ENCODE results near the gene CFAP58.

The CFAP58 gene

DNA sequence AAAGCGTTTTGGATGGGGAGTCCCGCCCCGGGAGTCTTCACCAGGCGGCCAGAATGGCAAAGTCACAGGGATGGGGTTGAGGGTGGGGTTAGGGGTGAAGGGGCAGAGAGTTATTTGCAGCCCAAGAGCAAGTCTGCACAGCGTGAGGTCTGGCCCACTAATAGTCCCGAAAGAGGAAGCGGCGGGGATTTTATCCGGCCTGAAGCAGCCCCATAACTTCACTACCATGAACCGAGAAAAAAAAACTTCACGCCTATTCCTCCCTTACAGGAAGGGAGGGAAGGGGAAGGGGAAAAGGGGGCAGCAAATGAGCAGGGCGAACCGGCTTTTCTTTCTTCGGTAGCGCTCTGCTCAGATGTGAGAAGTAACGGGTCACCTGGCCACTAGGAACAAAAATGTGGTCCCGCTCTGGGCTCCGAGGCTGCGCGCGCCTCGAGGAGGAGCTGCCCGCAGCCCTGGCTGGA, 16.1 kb upstream of the CFAP58 start:
- peak; percentile 38 for DNase-seq (ENCODE audit: low read depth)
- H3K4me3 ChIP-seq (ENCODE audit: low read length), result peak overlapping the region; percentile 93
- TF ChIP-seq, protein P1, sequence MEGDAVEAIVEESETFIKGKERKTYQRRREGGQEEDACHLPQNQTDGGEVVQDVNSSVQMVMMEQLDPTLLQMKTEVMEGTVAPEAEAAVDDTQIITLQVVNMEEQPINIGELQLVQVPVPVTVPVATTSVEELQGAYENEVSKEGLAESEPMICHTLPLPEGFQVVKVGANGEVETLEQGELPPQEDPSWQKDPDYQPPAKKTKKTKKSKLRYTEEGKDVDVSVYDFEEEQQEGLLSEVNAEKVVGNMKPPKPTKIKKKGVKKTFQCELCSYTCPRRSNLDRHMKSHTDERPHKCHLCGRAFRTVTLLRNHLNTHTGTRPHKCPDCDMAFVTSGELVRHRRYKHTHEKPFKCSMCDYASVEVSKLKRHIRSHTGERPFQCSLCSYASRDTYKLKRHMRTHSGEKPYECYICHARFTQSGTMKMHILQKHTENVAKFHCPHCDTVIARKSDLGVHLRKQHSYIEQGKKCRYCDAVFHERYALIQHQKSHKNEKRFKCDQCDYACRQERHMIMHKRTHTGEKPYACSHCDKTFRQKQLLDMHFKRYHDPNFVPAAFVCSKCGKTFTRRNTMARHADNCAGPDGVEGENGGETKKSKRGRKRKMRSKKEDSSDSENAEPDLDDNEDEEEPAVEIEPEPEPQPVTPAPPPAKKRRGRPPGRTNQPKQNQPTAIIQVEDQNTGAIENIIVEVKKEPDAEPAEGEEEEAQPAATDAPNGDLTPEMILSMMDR (conservative IDR thresholded peaks at IDR 0.05; ENCODE audit: low read length), result no peak

DNA sequence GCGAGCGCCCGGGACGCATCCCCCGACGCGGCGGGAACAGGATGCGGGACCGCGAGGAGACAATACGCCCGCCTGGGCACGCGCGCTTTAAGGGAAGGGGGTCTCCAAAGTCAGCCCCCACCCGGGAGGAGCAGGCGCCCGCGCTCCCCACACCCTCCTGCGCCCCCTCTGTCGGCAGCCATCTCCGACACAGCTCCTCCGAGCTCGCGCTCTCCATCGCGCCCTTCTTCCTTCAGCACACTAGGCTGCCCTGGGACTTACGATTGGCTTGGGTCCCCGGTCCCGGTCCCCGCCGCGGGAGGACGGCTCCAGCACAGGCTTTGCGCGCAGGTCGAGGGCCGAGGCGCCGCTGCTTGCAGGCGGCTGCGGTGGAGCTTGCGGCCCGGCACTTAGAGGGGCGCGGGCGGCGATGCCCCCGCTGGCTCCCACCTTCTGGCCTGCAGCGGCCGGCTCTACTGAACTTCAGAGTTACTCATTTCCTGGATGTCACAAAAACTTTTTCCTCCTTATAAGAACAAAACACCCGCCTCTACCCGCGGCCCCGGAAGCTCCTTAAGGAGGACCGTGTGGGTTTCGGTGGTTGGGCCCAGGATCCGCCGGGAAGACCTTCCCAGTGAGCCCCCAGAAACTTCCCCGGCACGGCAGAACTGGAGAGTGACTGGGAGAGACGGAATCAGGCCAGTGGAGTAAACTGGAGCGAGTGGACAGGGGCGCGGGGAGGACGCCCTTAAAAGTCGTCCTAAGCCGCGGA, 15.5 kb upstream of the CFAP58 start, which contains the start of gene ITPRIP:
ITPRIP (minus strand) TSS at position 481 of the 751 bp plus-strand sequence. CDS start 22,414 bp downstream, outside the sequence.
- H3K4me3 ChIP-seq (ENCODE audit: low read length), result peak within 1 kb of the TSS; percentile 93
- peak; percentile 86 for DNase-seq (ENCODE audit: low read depth)
- TF ChIP-seq, protein P1 (conservative IDR thresholded peaks at IDR 0.05; ENCODE audit: low read length), result peak; percentile 22; the same call in 1 of the 2 replicates

- TF ChIP-seq, protein P1 (conservative IDR thresholded peaks at IDR 0.05; ENCODE audit: low read length), result no peak
- H3K4me3 ChIP-seq (ENCODE audit: low read length), result peak overlapping the region; percentile 93
- peak; percentile 74 for DNase-seq (ENCODE audit: low read depth)
Observed at GRCh38 chr10:104339469-104340110, 14.0 kb upstream of the CFAP58 start.

- no peak for DNase-seq (ENCODE audit: low read depth)
- TF ChIP-seq, protein P1 (conservative IDR thresholded peaks at IDR 0.05; ENCODE audit: low read length), result no peak
- H3K4me3 ChIP-seq (ENCODE audit: low read length), result no peak overlapping the region
Observed at GRCh38 chr10:104340111-104340526, 13.5 kb upstream of the CFAP58 start.

DNA sequence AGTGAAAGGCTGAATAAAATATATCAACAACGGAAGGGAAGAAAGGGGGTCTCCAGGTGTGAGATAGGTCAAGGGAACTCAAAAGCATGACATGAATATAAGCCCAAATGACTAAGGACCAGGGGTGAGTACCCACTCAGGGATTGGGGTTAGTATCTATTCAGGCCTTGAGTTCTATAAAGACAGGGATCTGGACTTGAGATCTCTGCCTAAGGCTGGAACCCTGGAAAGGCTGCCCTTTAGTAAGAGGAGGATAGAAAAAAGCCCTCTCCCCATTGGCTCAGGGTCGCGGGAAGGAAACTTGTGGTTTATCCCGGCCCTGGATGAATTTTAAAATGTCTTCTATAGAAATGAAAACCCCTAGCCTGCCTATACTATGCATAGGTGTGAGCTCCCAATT, 13.0 kb upstream of the CFAP58 start:
- no peak for DNase-seq (ENCODE audit: low read depth)
- no peak overlapping the region for H3K4me3 ChIP-seq (ENCODE audit: low read length)
- TF ChIP-seq, protein P1 (conservative IDR thresholded peaks at IDR 0.05; ENCODE audit: low read length), result no peak

GRCh38 chr10:104342941-104343411, 10.7 kb upstream of the CFAP58 start:
- DNase-seq (ENCODE audit: low read depth), result peak; percentile 86
- TF ChIP-seq, protein P1 (conservative IDR thresholded peaks at IDR 0.05; ENCODE audit: low read length), result no peak
- H3K4me3 ChIP-seq (ENCODE audit: low read length), result no peak overlapping the region
